ENCODE data around the gene ALPK3.

- TF ChIP-seq CTCF (IDR thresholded peaks at IDR 0.05) (no peak), USF2 (CRISPR knock-in tag; IDR thresholded peaks at IDR 0.05) (no peak), MAX (CRISPR knock-in tag; IDR thresholded peaks at IDR 0.05) (no peak), IRF1 (CRISPR knock-in tag; IDR thresholded peaks at IDR 0.05) (no peak), ATF2 (CRISPR knock-in tag; IDR thresholded peaks at IDR 0.05; ENCODE audit: borderline replicate concordance, low read depth) (no peak), SMAD3 (CRISPR knock-in tag; IDR thresholded peaks at IDR 0.05; ENCODE audit: borderline replicate concordance) (no peak), JUN (CRISPR knock-in tag; IDR thresholded peaks at IDR 0.05) (no peak), ELF4 (CRISPR knock-in tag; IDR thresholded peaks at IDR 0.05; ENCODE audit: low read depth) (no peak), STAT6 (CRISPR knock-in tag; conservative IDR thresholded peaks at IDR 0.05; ENCODE audit: low read depth) (no peak)
Observed at GRCh38 chr15:84795186-84795585, 22.0 kb upstream of the ALPK3 start.
